HG02571 (cell line): ENCODE results near the gene SCNN1A.

Experiments used
- ATAC-seq: cut with Tn5 transposase; IDR thresholded peaks from one replicate; pipeline ENCODE4 v1.9.1; 2021; ENCODE audit warnings: mild to moderate bottlenecking, moderate library complexity; ENCODE audit not compliant: unreplicated experiment

SCNN1A gene

GRCh38 chr12:6301721-6302120, 73.6 kb downstream of the SCNN1A start:
- no peak for ATAC-seq

- no peak for ATAC-seq
These were observed 78.2 kb downstream of the SCNN1A start for GRCh38 chr12:6297170-6297569.
